ENCODE measurements around the gene RBM28.

GRCh38 chr7:128356546-128357216 lies 13.0 kb upstream of the RBM28 start:
- TF ChIP-seq CTCF (IDR thresholded peaks at IDR 0.05) = no peak
- TF ChIP-seq POLR2AphosphoS5 (IDR thresholded peaks at IDR 0.05) = no peak
- TF ChIP-seq POLR2A (IDR thresholded peaks at IDR 0.05) = no peak
